Esophagus muscularis mucosa (tissue), 4 donors: Measurements from ENCODE around the gene STAC. TPM values are rescaled to one million over a fixed set of nuclear protein-coding genes. Genes with fewer than 3 reads are reported as not detected.

ENCODE experiments used
- DNase-seq: peaks from one replicate; pipeline ENCODE4 v3.0.0-alpha.2; 2017; ENCODE audit errors: extremely low spot score
- H3K27ac ChIP-seq, 4 donors: fragments of 200-600 bp; sonication (generic); replicated peaks in 1 of 4; 1 replicate in 3 of 4; 2 replicates in 1 of 4; pipeline ENCODE4 v1.5.1; 2016 to 2019; ENCODE audit warnings: mild to moderate bottlenecking in 1 of 4
- H3K27me3 ChIP-seq, 4 donors: fragments of 200-600 bp; sonication (generic); one replicate each; pipeline versions ENCODE4 v1.5.1 to v1.6.0; 2016 to 2019
- H3K36me3 ChIP-seq, 4 donors: fragments of 200-600 bp; sonication (generic); one replicate each; pipeline ENCODE4 v1.5.1; 2016 to 2019
- H3K4me1 ChIP-seq, 4 donors: fragments of 200-600 bp; sonication (generic); one replicate each; pipeline ENCODE4 v1.5.1; 2016 to 2019
- H3K4me3 ChIP-seq, 4 donors: fragments of 200-600 bp; sonication (generic); 1 replicate in 2 of 4; 2 replicates in 2 of 4; pipeline ENCODE4 v1.5.1; 2016 to 2019; ENCODE audit warnings: mild to moderate bottlenecking in 4 of 4, moderate library complexity in 1 of 4
- H3K9me3 ChIP-seq, 4 donors: fragments of 200-600 bp; sonication (generic); 1 replicate in 3 of 4; 2 replicates in 1 of 4; pipeline ENCODE4 v1.5.1; 2016 to 2019
- CTCF ChIP-seq, 3 experiments: fragments of 200-600 bp in 2 of 3; fragments of 450-650 bp in 1 of 3; sonication (generic) in 2 of 3; IDR thresholded peaks; one replicate each; pipeline ENCODE4 v1.5.1; 2017 to 2019; ENCODE audit warnings: antibody characterized with exemption in 3 of 3, mild to moderate bottlenecking in 2 of 3, moderate library complexity in 1 of 3
- EP300 ChIP-seq: sonication (generic); formaldehyde crosslinking; IDR thresholded peaks from one replicate; pipeline ENCODE4 v1.6.1; 2017; ENCODE audit warnings: antibody characterized with exemption
- POLR2A ChIP-seq: fragments of 450-650 bp; IDR thresholded peaks from one replicate; pipeline ENCODE4 v1.6.1; 2017; ENCODE audit warnings: antibody characterized with exemption, moderate library complexity, mild to moderate bottlenecking, low read depth
- POLR2AphosphoS5 ChIP-seq, 2 donors: sonication (generic); formaldehyde crosslinking; IDR thresholded peaks; one replicate each; pipeline ENCODE4 v1.6.1; 2017; ENCODE audit warnings: antibody characterized with exemption in 2 of 2
- WGBS: methylation state at CpG from one replicate; pipeline ENCODE4 v1.1.5; 2018; 5-methylcytosine and 5-hydroxymethylcytosine counted together
- intact Hi-C: fragments of 100-400 bp; cut with DNase I; formaldehyde crosslinking; loops from one replicate; pipeline ENCODE4 v1.15.1; 2023
- total RNA-seq, 4 donors: library from RNA; depleted of rRNA; stranded (reverse); fragments of >200 nt; gene quantifications; one replicate each; pipeline versions ENCODE4 v1.1.0 to v1.2.1, GENCODE V29; 2016

The STAC gene
- total RNA-seq, 4 donors from 2014 or later: 7.1 to 11.9 (median 8.0) TPM

DNA sequence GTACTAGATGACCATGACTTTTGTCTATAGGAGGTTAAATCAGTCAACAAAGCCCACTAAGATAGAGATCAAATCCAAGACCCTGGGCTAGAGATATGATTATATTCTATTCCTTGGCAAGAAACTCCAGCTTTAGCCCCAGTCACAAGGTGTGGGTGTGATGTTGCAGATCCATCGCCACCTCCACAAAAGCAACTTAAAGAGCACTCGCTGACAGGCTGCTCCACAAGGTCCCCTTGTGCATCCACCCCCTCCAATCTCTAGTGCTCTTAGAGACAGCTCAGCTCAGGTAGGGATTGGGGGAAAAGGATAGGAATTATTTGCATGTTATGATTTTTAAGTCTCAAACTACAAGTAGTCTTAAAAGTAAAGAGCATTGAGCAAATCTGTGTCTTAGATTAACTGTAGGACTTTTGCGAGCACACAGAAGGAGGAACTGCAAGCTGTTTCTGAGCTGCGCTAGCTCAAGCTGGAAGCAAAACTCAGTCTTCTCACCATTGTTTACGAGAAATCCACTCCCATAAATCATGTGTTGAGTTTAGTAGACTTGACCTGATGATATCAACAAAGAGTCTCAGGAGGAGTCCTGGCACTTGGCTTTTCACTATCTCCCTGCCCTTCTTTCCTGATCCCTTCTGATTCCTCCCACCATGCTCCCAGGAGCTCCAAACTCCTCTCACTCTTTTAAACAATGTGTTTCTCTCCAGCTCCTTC lies 177.6 kb downstream of the STAC start:
- DNase-seq: no peak
- Histone ChIP-seq H3K9me3 (no peaks in the 10 kb centered on the region), H3K4me1 (peaks cover 0 to 18% (median 14%) of the 10 kb centered on the region in 4 donors), H3K36me3 (no peaks in the 10 kb centered on the region), H3K4me3 (no peak overlapping the region), H3K27ac (no peak overlapping the region), H3K27me3 (no peaks in the 10 kb centered on the region)
- intact Hi-C loops: no loop called here
- no peak for TF ChIP-seq EP300
- no peak for TF ChIP-seq POLR2AphosphoS5 (IDR thresholded peaks at IDR 0.05)
- no peak for TF ChIP-seq POLR2A
- TF ChIP-seq CTCF (IDR thresholded peaks at IDR 0.05): no peak
- WGBS: 70% methylated on average over 5 of the region's 5 CpGs

- TF ChIP-seq POLR2AphosphoS5 (IDR thresholded peaks at IDR 0.05) (no peak), CTCF (IDR thresholded peaks at IDR 0.05) (no peak), POLR2A (no peak), EP300 (no peak)
- DNase-seq: no peak
- Histone ChIP-seq H3K4me3 (no peak overlapping the region), H3K36me3 (no peaks in the 10 kb centered on the region), H3K4me1 (peaks cover 0 to 18% (median 14%) of the 10 kb centered on the region in 4 donors), H3K27me3 (no peaks in the 10 kb centered on the region), H3K9me3 (no peaks in the 10 kb centered on the region), H3K27ac (no peak overlapping the region)
- intact Hi-C loops: no loop called here
- WGBS: 73% methylated on average over 2 of the region's 2 CpGs
Measured at GRCh38 chr3:36558961-36559360, 178.7 kb downstream of the STAC start.

- WGBS: 79% methylated on average over 4 of the region's 4 CpGs
- no peaks in the 10 kb centered on the region for H3K9me3 ChIP-seq
- TF ChIP-seq EP300 (no peak), POLR2A (no peak), POLR2AphosphoS5 (IDR thresholded peaks at IDR 0.05) (no peak), CTCF (IDR thresholded peaks at IDR 0.05) (no peak)
- intact Hi-C loops: no loop called here
- H3K36me3 ChIP-seq: no peaks in the 10 kb centered on the region
- H3K27ac ChIP-seq: no peak overlapping the region
- no peak overlapping the region for H3K4me3 ChIP-seq
- no peaks in the 10 kb centered on the region for H3K27me3 ChIP-seq
- peaks cover 0 to 18% (median 14%) of the 10 kb centered on the region in 4 donors for H3K4me1 ChIP-seq
- DNase-seq: no peak
Measured at GRCh38 chr3:36560685-36561084, 180.4 kb downstream of the STAC start.

- DNase-seq: no peak
- intact Hi-C loops: no loop called here
Measured at GRCh38 chr3:36561601-36562000, 181.3 kb downstream of the STAC start.

More at GRCh38 chr3:36561601-36562000, 181.3 kb downstream of the STAC start:
- Histone ChIP-seq H3K27ac (no peak overlapping the region), H3K9me3 (no peaks in the 10 kb centered on the region), H3K27me3 (no peaks in the 10 kb centered on the region), H3K4me1 (peaks cover 0 to 18% (median 14%) of the 10 kb centered on the region in 4 donors), H3K36me3 (no peaks in the 10 kb centered on the region), H3K4me3 (no peak overlapping the region)
- TF ChIP-seq EP300 (no peak), POLR2A (no peak), POLR2AphosphoS5 (IDR thresholded peaks at IDR 0.05) (no peak), CTCF (IDR thresholded peaks at IDR 0.05) (no peak)
- WGBS: 80% methylated on average over 2 of the region's 2 CpGs
